Peyer's patch (tissue), 4 donors: ENCODE data around the gene RPL7A.

ENCODE experiments used
- POLR2A ChIP-seq, 2 donors: fragments of 450-650 bp; IDR thresholded peaks; one replicate each; pipeline ENCODE4 v1.5.1; 2017; ENCODE audit warnings: antibody characterized with exemption in 2 of 2, mild to moderate bottlenecking in 2 of 2, moderate library complexity in 2 of 2
- TF ChIP-seq, protein P1 (sequence below), 6 experiments: fragments of 450-650 bp in 4 of 6; fragments of 200-600 bp in 2 of 6; sonication (generic) in 1 of 6; IDR thresholded peaks; one replicate each; pipeline ENCODE4 v1.5.1; 2017 to 2019; ENCODE audit warnings: antibody characterized with exemption in 6 of 6, mild to moderate bottlenecking in 3 of 6, moderate library complexity in 1 of 6

DNA sequence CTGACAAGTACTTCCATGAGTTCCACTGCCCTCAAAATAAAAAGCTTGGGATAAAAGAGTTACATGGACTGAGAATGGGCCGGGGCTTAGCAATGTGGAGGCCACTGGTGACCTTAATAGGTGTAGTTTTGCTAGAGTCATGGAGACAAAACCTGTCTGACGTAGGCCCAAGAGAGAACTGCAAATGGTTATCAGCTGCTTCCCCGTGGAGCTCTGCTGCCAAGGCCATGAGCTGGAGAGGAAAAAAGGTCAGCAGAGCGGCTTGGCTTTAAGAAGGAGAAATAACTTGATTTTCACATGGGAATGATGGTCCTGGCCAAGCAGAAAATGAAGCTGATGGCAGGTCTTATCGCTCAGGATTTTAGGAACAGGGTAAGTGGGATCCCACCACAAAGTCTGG lies 8.4 kb upstream of the RPL7A start:
- TF ChIP-seq, protein P1, sequence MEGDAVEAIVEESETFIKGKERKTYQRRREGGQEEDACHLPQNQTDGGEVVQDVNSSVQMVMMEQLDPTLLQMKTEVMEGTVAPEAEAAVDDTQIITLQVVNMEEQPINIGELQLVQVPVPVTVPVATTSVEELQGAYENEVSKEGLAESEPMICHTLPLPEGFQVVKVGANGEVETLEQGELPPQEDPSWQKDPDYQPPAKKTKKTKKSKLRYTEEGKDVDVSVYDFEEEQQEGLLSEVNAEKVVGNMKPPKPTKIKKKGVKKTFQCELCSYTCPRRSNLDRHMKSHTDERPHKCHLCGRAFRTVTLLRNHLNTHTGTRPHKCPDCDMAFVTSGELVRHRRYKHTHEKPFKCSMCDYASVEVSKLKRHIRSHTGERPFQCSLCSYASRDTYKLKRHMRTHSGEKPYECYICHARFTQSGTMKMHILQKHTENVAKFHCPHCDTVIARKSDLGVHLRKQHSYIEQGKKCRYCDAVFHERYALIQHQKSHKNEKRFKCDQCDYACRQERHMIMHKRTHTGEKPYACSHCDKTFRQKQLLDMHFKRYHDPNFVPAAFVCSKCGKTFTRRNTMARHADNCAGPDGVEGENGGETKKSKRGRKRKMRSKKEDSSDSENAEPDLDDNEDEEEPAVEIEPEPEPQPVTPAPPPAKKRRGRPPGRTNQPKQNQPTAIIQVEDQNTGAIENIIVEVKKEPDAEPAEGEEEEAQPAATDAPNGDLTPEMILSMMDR (IDR thresholded peaks at IDR 0.05), result no peak
- TF ChIP-seq POLR2A (IDR thresholded peaks at IDR 0.05), result no peak
